Hepatocyte (in vitro differentiated cells): ENCODE results near the gene TNP2. TPM values are rescaled to one million over a fixed set of nuclear protein-coding genes. Genes with fewer than 3 reads are reported as not detected.
A peak's percentile ranks its signal among the peaks of the same experiment; 100 is the strongest.

Experiments
- DNase-seq: peaks from one replicate; pipeline ENCODE4 v3.0.0-alpha.2; 2016; ENCODE audit warnings: low spot score
- H2AFZ ChIP-seq: fragments of 200-600 bp; sonication (generic); 2 replicates; pipeline ENCODE4 v1.6.0; 2016; ENCODE audit warnings: antibody characterized with exemption, mild to moderate bottlenecking
- H3K27ac ChIP-seq: fragments of 200-600 bp; sonication (generic); 2 replicates; pipeline ENCODE4 v1.5.1; 2016; ENCODE audit warnings: mild to moderate bottlenecking
- H3K27me3 ChIP-seq: fragments of 200-600 bp; sonication (generic); 2 replicates; pipeline ENCODE4 v1.6.1; 2016
- H3K36me3 ChIP-seq: fragments of 200-600 bp; sonication (generic); replicated peaks from 2 replicates; pipeline ENCODE4 v1.5.1; 2016; ENCODE audit warnings: low read depth; ENCODE audit not compliant: insufficient read depth
- H3K4me1 ChIP-seq: fragments of 200-600 bp; sonication (generic); 2 replicates; pipeline ENCODE4 v1.5.1; 2016; ENCODE audit warnings: mild to moderate bottlenecking, moderate library complexity; ENCODE audit not compliant: insufficient read depth
- H3K4me2 ChIP-seq: fragments of 200-600 bp; sonication (generic); 2 replicates; pipeline ENCODE4 v1.6.0; 2016
- H3K4me3 ChIP-seq: fragments of 200-600 bp; sonication (generic); 2 replicates; pipeline ENCODE4 v1.5.1; 2016; ENCODE audit warnings: mild to moderate bottlenecking
- H3K79me2 ChIP-seq: fragments of 200-600 bp; sonication (generic); 2 replicates; pipeline ENCODE4 v1.6.0; 2017; ENCODE audit warnings: mild to moderate bottlenecking
- H3K9me2 ChIP-seq: fragments of 200-600 bp; sonication (generic); replicated peaks from 2 replicates; pipeline ENCODE4 v1.6.0; 2017; ENCODE audit warnings: mild to moderate bottlenecking; ENCODE audit not compliant: insufficient read depth
- H3K9me3 ChIP-seq: fragments of 200-600 bp; sonication (generic); 2 replicates; pipeline ENCODE4 v1.5.1; 2016; ENCODE audit warnings: low read depth, mild to moderate bottlenecking
- H4K20me1 ChIP-seq: fragments of 200-600 bp; sonication (generic); 2 replicates; pipeline ENCODE4 v1.6.0; 2016; ENCODE audit warnings: mild to moderate bottlenecking; ENCODE audit not compliant: insufficient read depth, poor library complexity, severe bottlenecking
- EZH2 ChIP-seq: fragments of 200-600 bp; sonication (generic); IDR thresholded peaks from 2 replicates; pipeline ENCODE4 v1.6.1; 2016; ENCODE audit warnings: antibody characterized with exemption, mild to moderate bottlenecking, borderline replicate concordance
- EZH2phosphoT487 ChIP-seq: fragments of 200-600 bp; sonication (generic); IDR thresholded peaks from one replicate; pipeline ENCODE4 v1.6.1; 2018; ENCODE audit warnings: antibody characterized with exemption, mild to moderate bottlenecking, low read depth, moderate library complexity; ENCODE audit not compliant: unreplicated experiment, severe bottlenecking
- WGBS: methylation state at CpG from one replicate; pipeline ENCODE4 v1.1.6; 2016; ENCODE audit warnings: low lambda C conversion rate; ENCODE audit errors: missing lambda C conversion rate; 5-methylcytosine and 5-hydroxymethylcytosine counted together
- microRNA-seq: library from miRNA; unstranded; fragments of <30 nt; microRNA quantifications from one replicate; pipeline ENCODE4, GENCODE V29; 2017
- polyA plus RNA-seq: library from polyadenylated mRNA; unstranded; fragments of >200 nt; fragmentation: Nextera tagmentation; extraction: Ambion mirVana; gene quantifications from 2 replicates; pipeline ENCODE4 v1.2.1, GENCODE V29; 2016
- small RNA-seq: library from RNA; depleted of rRNA; stranded (forward); fragments of <200 nt; gene quantifications from one replicate; pipeline ENCODE3, GENCODE V24; 2014
- total RNA-seq: library from RNA; depleted of rRNA; stranded (reverse); fragments of >200 nt; gene quantifications from 2 replicates; pipeline ENCODE4 v1.2.3, GENCODE V29; 2014
- TF ChIP-seq, protein P1 (sequence below): fragments of 200-600 bp; sonication (generic); IDR thresholded peaks from 2 replicates; pipeline ENCODE4 v1.5.1; 2016; ENCODE audit warnings: antibody characterized with exemption, mild to moderate bottlenecking; ENCODE audit not compliant: poor library complexity

Gene TNP2
- total and polyA plus RNA-seq, 2 experiments from 2014 or later = not detected

DNA sequence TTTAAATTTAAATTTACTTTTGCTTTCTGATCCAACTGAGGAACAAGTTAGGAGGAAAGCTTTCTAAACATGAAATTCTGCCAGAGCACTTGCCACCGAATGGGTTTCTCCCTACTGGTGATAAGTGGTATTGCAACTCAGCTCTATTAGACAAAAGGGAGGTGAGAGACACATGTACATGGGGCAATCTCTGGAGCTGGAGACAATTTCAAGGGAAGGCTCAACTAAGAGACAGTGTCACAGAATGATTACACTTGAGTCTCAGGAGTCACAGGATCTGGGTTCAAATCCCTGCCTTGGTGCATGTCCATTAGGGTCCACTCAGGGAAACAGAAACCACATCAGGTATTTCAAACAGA, 50.5 kb downstream of the TNP2 start:
- no peak overlapping the region for H2AFZ ChIP-seq
- DNase-seq = no peak
- H3K79me2 ChIP-seq = no peaks in the 10 kb centered on the region
- no peaks in the 10 kb centered on the region for H3K36me3 ChIP-seq
- H3K4me3 ChIP-seq = no peak overlapping the region
- H3K9me2 ChIP-seq = no peaks in the 10 kb centered on the region
- H4K20me1 ChIP-seq = no peaks in the 10 kb centered on the region
- H3K4me2 ChIP-seq = no peak overlapping the region
- no peaks in the 10 kb centered on the region for H3K9me3 ChIP-seq
- WGBS = 100% methylated on average over 1 of the region's 1 CpG
- no peaks in the 10 kb centered on the region for H3K27me3 ChIP-seq
- no peaks in the 10 kb centered on the region for H3K4me1 ChIP-seq
- TF ChIP-seq, protein P1, sequence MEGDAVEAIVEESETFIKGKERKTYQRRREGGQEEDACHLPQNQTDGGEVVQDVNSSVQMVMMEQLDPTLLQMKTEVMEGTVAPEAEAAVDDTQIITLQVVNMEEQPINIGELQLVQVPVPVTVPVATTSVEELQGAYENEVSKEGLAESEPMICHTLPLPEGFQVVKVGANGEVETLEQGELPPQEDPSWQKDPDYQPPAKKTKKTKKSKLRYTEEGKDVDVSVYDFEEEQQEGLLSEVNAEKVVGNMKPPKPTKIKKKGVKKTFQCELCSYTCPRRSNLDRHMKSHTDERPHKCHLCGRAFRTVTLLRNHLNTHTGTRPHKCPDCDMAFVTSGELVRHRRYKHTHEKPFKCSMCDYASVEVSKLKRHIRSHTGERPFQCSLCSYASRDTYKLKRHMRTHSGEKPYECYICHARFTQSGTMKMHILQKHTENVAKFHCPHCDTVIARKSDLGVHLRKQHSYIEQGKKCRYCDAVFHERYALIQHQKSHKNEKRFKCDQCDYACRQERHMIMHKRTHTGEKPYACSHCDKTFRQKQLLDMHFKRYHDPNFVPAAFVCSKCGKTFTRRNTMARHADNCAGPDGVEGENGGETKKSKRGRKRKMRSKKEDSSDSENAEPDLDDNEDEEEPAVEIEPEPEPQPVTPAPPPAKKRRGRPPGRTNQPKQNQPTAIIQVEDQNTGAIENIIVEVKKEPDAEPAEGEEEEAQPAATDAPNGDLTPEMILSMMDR = peak; percentile 20
- no peak for TF ChIP-seq EZH2phosphoT487
- TF ChIP-seq EZH2 = no peak
- H3K27ac ChIP-seq = no peak overlapping the region

Small RNA genes lying within 50 kb of the gene (microRNA-seq; reads per million reads assigned to microRNA genes)
- gene MIR548H2 = not detected

Small RNA genes lying within 50 kb of the gene (small RNA-seq; reads per million reads assigned to genes)
- gene MIR548H2 = not detected
- gene RF00019 = not detected
- gene RF00554 = not detected

Other genes starting within 250 kb of the TNP2 start
- gene SOCS1, start 13.1 kb downstream of the TNP2 start, total RNA-seq = 9.0 and 13.1 TPM in 2 replicates
- gene SOCS1, start 13.1 kb downstream of the TNP2 start, polyA plus RNA-seq = 18.6 and 33.5 TPM in 2 replicates
- gene PRM3, start 4.3 kb upstream of the TNP2 start, total RNA-seq = not detected in 2 replicates
- gene PRM3, start 4.3 kb upstream of the TNP2 start, polyA plus RNA-seq = not detected in 2 replicates
- not detected in 2 replicates for gene PRM2, start 7.2 kb upstream of the TNP2 start, total RNA-seq
- not detected in 2 replicates for gene PRM2, start 7.2 kb upstream of the TNP2 start, polyA plus RNA-seq
- not detected in 2 replicates for gene PRM1, start 12.0 kb upstream of the TNP2 start, total RNA-seq
- gene PRM1, start 12.0 kb upstream of the TNP2 start, polyA plus RNA-seq = not detected in 2 replicates
- 6.7 and 9.8 TPM in 2 replicates for gene RMI2, start 76.1 kb upstream of the TNP2 start, total RNA-seq
- 11.4 and 16.1 TPM in 2 replicates for gene RMI2, start 76.1 kb upstream of the TNP2 start, polyA plus RNA-seq